DND-41 (cell line): ENCODE data around the gene FOXK1.
A peak's percentile ranks its signal among the peaks of the same experiment; 100 is the strongest.

ENCODE experiments used
- ATAC-seq: fragments of 200-7000 bp; cut with Tn5 transposase; 3 replicates; pipeline ENCODE4 v1.9.1; 2021; ENCODE audit warnings: low read depth; ENCODE audit not compliant: insufficient read depth
- DNase-seq: peaks from one replicate; pipeline ENCODE4 v3.0.0-alpha.2; 2020
- H2AFZ ChIP-seq: 2 replicates; pipeline ENCODE4 v1.6.0; 2012; ENCODE audit warnings: low read depth, low read length
- H3K27ac ChIP-seq: 2 replicates; pipeline ENCODE4 v1.5.1; 2012; ENCODE audit warnings: low read length, inconsistent platforms
- H3K27me3 ChIP-seq: fragments of 200-600 bp; sonication (generic); 2 replicates; pipeline ENCODE4 v1.6.0; 2012; ENCODE audit warnings: low read length, mild to moderate bottlenecking, inconsistent platforms; ENCODE audit not compliant: insufficient read depth, poor library complexity
- H3K36me3 ChIP-seq: 2 replicates; pipeline ENCODE4 v1.5.1; 2012; ENCODE audit warnings: low read length, inconsistent platforms; ENCODE audit not compliant: insufficient read depth
- H3K4me1 ChIP-seq: 2 replicates; pipeline ENCODE4 v1.5.1; 2012; ENCODE audit warnings: mild to moderate bottlenecking, low read length; ENCODE audit not compliant: insufficient read depth
- H3K4me2 ChIP-seq: 2 replicates; pipeline ENCODE4 v1.6.0; 2012; ENCODE audit warnings: mild to moderate bottlenecking, moderate library complexity, low read length, inconsistent platforms; ENCODE audit not compliant: insufficient read depth
- H3K4me3 ChIP-seq, 2 experiments: fragments of 200-600 bp in 1 of 2; shearing (Covaris generic) in 1 of 2; 2 replicates each; pipeline ENCODE4 v1.5.1; 2012 to 2016; ENCODE audit warnings: inconsistent platforms in 2 of 2, low read length in 2 of 2, mild to moderate bottlenecking in 2 of 2, low read depth in 1 of 2, moderate library complexity in 1 of 2
- H3K79me2 ChIP-seq: 2 replicates; pipeline ENCODE4 v1.6.0; 2012; ENCODE audit warnings: low read length, inconsistent platforms; ENCODE audit not compliant: insufficient read depth
- H3K9ac ChIP-seq: 2 replicates; pipeline ENCODE4 v1.6.0; 2012; ENCODE audit warnings: low read depth, mild to moderate bottlenecking, inconsistent platforms, low read length, moderate library complexity
- H3K9me3 ChIP-seq: 2 replicates; pipeline ENCODE4 v1.5.1; 2012; ENCODE audit warnings: low read length, moderate library complexity, mild to moderate bottlenecking, inconsistent platforms; ENCODE audit not compliant: insufficient read depth, severe bottlenecking
- H4K20me1 ChIP-seq: 2 replicates; pipeline ENCODE4 v1.6.0; 2012; ENCODE audit warnings: low read length; ENCODE audit not compliant: insufficient read depth
- CTCF ChIP-seq: IDR thresholded peaks from 2 replicates; pipeline ENCODE4 v1.5.1; 2012; ENCODE audit warnings: borderline replicate concordance, low read length, moderate library complexity, mild to moderate bottlenecking; ENCODE audit not compliant: poor library complexity, severe bottlenecking; ENCODE audit errors: extremely low read depth
- EZH2 ChIP-seq: IDR thresholded peaks from 3 replicates; pipeline ENCODE4 v1.6.1; 2012; ENCODE audit warnings: borderline replicate concordance, low read depth, mild to moderate bottlenecking, moderate library complexity, low read length, inconsistent platforms; ENCODE audit not compliant: severe bottlenecking

Gene FOXK1

GRCh38 chr7:4650433-4651047, 31.6 kb upstream of the FOXK1 start:
- no peak for ATAC-seq
- no peaks in the 10 kb centered on the region for H3K36me3 ChIP-seq
- no peak for TF ChIP-seq EZH2
- no peak for TF ChIP-seq CTCF
- H3K9me3 ChIP-seq, result no peaks in the 10 kb centered on the region
- peak overlapping the region; percentile 25; the same call in 1 of the 2 replicates for H2AFZ ChIP-seq
- no peaks in the 10 kb centered on the region for H3K4me1 ChIP-seq
- H4K20me1 ChIP-seq, result no peaks in the 10 kb centered on the region
- no peak for DNase-seq
- H3K4me2 ChIP-seq, result no peak overlapping the region
- no peaks in the 10 kb centered on the region for H3K79me2 ChIP-seq
- no peak overlapping the region for H3K27ac ChIP-seq
- H3K9ac ChIP-seq, result no peak overlapping the region
- H3K4me3 ChIP-seq, result no peak overlapping the region
- no peaks in the 10 kb centered on the region for H3K27me3 ChIP-seq

GRCh38 chr7:4653771-4654170, 28.3 kb upstream of the FOXK1 start:
- Histone ChIP-seq H3K4me1 (no peaks in the 10 kb centered on the region), H4K20me1 (no peaks in the 10 kb centered on the region), H2AFZ (no peak overlapping the region), H3K9me3 (peaks cover 2% of the 10 kb centered on the region), H3K4me3 (no peak overlapping the region), H3K9ac (no peak overlapping the region), H3K27me3 (no peaks in the 10 kb centered on the region), H3K27ac (no peak overlapping the region), H3K36me3 (no peaks in the 10 kb centered on the region), H3K4me2 (no peak overlapping the region), H3K79me2 (no peaks in the 10 kb centered on the region)
- ATAC-seq (no peak), DNase-seq (no peak)
- TF ChIP-seq CTCF (no peak), EZH2 (no peak)

- no peaks in the 10 kb centered on the region for H3K79me2 ChIP-seq
- H3K36me3 ChIP-seq, result no peaks in the 10 kb centered on the region
- H4K20me1 ChIP-seq, result no peaks in the 10 kb centered on the region
- no peak overlapping the region for H3K4me3 ChIP-seq
- peaks cover 15% of the 10 kb centered on the region for H3K9me3 ChIP-seq
- no peak overlapping the region for H3K4me2 ChIP-seq
- no peaks in the 10 kb centered on the region for H3K4me1 ChIP-seq
- no peak for TF ChIP-seq EZH2
- no peak for DNase-seq
- no peak overlapping the region for H3K27ac ChIP-seq
- no peak for ATAC-seq
- H3K27me3 ChIP-seq, result no peaks in the 10 kb centered on the region
- no peak overlapping the region for H2AFZ ChIP-seq
- no peak overlapping the region for H3K9ac ChIP-seq
These were observed 26.8 kb upstream of the FOXK1 start for GRCh38 chr7:4655311-4655710.

GRCh38 chr7:4655896-4656295, 26.2 kb upstream of the FOXK1 start:
- Histone ChIP-seq H3K4me2 (no peak overlapping the region), H2AFZ (no peak overlapping the region), H3K4me1 (no peaks in the 10 kb centered on the region), H3K79me2 (no peaks in the 10 kb centered on the region), H3K9me3 (peaks cover 15% of the 10 kb centered on the region), H3K9ac (no peak overlapping the region), H3K27ac (no peak overlapping the region), H3K27me3 (no peaks in the 10 kb centered on the region), H3K4me3 (no peak overlapping the region), H4K20me1 (no peaks in the 10 kb centered on the region), H3K36me3 (no peaks in the 10 kb centered on the region)
- DNase-seq (no peak), ATAC-seq (no peak)
- no peak for TF ChIP-seq EZH2
- no peak for TF ChIP-seq CTCF
